Fibroblast of skin of back (primary cell): ENCODE measurements around the gene RALB.
"Not testable (repeated sequence)": the region's sequence is repeated elsewhere in the genome, so short reads cannot be mapped to it uniquely, and the experiment has no call there.

Experiments
- DNase-seq: peaks from one replicate; pipeline ENCODE4 v3.0.0-alpha.2; 2013

The RALB gene

DNA sequence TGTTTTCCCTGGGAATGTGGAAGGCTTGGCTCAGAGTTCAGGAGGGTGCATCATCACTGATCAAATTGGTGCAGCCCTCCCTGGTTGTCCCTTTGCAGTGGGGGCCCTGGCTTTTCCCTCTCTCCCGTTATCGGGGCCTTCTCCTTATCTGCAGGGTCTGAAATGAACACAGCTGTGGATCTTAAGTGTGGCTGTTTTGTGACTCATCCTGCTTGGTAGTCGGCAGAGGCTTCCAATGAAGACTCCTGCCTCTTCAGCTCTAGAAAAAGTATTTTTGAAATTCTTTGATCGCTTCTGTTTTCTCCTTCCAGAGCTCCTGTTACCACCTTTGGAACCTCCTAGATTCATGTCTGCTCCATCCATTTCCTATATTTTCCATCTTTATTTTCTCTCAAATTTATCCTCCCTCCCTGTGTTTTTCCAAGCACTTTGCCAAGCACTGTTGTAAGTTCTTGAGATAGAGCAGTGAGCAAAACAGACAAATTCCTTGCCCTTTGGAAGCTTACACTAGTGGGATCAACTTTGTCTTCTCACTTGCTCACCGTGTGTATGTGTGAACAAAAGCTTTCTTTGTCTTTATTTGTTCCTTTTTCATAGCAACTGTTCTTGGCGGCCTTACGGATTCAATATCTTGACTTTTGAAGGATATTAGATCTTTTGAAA lies 45.7 kb downstream of the RALB start:
- DNase-seq, result peak; percentile 49

DNA sequence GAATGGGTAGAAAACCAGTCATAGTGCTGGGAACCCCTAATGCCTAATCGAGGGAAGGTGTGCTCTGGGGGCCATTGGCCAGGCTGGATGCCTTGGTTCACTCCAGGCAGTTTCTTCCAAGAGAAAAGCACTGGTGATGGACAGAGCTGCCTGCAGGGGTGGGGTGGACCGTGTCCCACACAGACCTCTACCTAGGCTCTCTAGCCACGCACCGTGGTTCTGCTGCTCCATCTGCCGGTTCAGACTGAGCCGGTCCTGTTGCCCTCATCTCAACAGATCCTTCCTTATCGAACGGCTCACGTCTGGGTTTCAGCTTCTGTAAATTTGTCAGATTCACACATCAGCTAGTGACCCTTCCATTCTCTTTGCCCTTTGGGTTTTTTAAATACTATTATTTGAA lies 46.4 kb downstream of the RALB start:
- no peak for DNase-seq

DNA sequence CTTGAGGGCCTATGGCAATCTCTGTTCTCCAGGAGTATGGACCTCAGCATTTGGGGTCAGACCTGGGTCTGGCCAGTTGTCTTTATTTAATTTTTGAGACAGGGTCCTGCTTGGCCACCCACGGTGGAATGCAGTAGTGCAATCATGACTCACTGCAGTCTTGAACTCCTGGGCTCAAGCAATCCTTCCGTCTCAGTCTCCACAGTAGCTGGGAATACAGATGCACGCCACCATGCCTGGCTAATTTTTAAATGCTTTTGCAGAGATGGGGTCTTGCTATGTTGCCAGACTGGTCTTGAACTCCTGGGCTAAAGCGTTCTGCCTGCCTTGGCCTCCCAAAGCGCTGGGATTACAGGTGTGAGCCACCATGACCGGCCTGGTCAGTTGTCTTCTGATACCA lies 46.9 kb downstream of the RALB start:
- DNase-seq, result no peak

DNA sequence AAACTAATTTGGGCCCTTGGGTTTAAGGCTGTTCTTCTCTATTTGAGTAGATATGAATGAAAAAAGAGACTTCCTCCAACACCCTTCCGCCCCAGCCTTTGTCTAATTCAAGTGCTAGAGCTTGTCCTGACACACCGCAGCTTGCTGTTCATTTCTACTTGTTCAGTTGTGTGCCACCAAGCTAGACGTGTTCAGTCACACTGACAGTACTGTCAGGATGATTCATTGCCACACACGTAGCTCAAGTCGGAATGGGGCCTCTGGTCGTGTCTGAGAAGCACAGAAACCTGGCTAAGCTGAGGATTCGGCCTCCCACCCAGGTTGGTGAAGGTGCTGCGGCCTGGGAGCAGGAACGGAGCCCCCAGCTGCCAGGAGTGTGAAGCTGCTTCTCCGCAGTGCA lies 47.7 kb downstream of the RALB start:
- no peak for DNase-seq

- no peak for DNase-seq
Measured at GRCh38 chr2:120301284-120301683, 48.6 kb downstream of the RALB start.

DNA sequence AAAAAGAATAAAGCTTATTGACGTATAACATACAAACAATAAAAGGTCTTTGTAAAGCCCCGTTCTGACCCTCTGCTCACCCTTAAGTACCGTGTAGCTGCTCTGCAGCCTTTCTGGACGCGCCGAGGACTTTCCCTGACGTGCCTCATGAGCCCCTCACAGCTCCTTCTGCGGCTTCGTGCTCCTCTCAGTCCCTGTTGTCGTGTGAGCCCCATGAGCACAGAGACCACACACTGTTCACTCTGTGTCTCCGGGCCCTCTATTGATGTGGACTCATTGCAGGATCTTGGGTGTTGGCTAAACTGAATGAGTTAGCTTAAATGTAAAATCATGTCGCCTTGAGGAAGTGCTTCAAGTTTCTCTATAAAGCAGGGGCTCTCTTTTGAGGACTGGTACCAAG lies 49.6 kb downstream of the RALB start:
- DNase-seq, result no peak

DNA sequence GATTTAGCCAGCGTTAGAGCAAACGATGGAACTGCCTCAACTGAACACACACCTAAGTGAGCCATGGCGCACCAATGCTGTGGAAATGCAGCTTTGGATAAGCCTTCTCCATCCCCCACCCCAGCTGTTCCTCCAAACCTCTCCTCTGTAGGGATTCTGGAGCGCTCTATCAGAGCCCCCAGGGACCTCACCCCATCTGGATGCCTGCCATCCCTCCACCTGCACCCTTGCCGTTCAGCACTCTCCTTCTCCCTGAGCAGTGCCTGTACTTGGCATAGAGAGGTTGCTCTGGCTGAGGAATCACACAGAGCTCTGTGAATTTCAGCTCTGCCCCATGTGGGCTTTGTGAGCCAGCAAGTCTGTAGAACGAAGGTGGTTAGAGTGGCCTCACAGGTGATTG lies 50.5 kb downstream of the RALB start:
- no peak for DNase-seq

DNA sequence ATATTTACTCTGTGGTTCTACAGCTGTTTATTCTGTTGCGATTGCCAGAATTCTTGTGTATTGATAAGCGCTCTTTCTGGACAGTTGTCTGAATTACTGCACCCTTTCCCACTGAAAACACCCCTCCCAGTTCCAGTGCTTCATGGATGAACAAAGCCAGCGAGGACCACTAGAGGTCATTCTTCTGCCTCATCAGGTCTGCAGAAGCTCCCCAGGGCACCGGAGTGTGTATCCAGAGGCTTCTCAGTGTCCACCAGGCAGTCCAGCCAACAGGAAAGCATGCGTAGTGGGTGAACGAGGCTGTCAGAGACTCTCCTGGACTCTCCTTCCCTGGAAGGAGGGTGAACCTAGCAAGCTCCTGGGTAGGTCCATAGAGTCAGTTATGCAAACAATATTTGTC lies 52.6 kb downstream of the RALB start:
- DNase-seq, result peak; percentile 26

DNA sequence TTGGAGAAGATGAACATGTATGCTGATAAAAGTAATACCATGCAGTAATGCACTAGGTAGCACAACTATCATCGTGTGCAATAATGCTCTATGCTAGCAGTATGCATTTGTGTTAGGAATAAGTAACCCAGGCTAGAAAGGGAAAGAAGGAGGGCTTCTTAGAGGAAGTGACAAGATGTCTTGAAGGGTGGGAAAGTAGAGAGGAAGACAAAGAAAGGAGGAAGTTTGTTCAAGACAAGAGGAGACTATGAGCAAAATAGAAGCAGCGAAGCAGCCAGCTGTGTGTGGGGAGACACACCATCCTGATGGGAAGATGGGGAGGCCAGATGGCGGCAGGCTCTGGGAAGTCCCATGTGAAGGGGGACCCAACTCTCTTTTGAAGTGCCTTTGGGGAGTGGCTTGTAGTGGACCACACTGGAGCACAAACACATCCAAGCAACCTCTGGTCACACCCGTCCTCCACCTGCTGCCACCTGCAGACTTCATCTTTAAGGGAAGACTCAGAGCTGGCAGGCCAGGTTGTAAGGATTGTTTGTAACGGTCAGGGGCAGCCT lies 53.4 kb downstream of the RALB start:
- no peak for DNase-seq

GRCh38 chr2:120307482-120307881 lies 54.8 kb downstream of the RALB start:
- DNase-seq, result no peak

- no peak for DNase-seq
Measured at GRCh38 chr2:120308038-120308910, 55.6 kb downstream of the RALB start.

GRCh38 chr2:120310136-120310535 lies 57.5 kb downstream of the RALB start:
- DNase-seq, result no peak

DNA sequence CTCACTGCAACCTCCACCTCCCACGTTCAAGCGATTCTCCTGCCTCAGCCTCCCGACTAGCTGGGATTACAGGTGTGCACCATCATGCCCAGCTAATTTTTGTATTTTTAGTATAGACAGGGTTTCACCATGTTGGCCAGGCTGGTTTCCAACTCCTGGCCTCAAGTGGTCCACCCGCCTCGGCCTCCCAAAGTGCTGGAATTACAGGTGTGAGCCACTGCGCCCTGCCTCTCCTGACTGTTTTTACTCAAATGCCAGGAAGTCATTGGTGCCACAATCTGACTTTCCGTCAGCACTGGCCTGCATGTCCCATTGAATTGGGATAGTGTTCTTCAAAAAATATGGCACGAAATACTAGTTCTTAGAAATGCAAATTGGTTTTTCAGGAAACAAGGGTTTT lies 58.2 kb downstream of the RALB start:
- DNase-seq, result not testable (repeated sequence)

GRCh38 chr2:120312076-120312475 lies 59.4 kb downstream of the RALB start:
- no peak for DNase-seq

GRCh38 chr2:120312860-120313694 lies 60.4 kb downstream of the RALB start:
- DNase-seq, result peak; percentile 71

DNA sequence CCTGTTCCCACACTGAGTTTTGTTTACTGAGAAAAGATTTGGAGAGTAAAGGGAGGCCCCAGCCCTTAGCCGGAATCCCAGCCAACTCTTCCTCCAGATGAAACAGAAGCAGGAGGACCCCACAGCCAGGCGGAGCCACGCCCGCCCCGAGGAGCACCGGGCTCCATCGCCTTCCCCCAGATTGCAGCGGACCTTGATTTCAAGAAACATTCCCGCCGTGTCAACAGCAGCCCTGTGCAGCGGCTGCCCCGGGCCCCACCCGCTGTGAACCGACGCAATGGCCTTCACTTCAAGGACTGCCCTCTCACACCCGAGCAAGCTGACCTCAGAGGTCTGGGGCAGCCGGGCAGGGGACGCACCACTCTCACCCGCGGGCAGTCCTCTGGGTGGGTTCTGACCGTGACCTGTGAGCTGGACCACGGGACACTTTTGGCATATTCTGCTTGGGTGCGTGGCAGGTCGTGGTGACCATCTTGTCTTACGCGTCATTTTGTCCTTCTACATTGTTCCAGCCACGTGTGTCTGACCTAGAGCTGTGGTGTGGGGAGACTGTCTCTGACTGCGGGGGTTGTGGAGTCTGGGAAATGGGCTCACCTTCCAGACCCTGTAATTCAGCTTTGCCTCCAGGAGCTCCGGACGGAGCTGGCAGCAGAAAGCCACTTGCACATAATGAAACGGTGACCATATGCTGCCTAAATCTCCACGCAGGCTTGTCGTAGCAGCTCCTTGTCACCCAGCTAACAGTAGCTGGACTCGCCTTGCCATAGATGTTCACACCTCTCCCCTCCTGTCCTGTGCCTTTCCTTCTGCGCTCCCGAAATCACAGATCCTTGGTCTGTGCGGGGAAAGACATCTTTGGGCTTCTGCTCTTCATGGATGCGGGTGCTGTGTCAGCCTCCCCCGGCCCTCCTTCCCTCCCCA lies 61.3 kb downstream of the RALB start:
- DNase-seq, result no peak

DNA sequence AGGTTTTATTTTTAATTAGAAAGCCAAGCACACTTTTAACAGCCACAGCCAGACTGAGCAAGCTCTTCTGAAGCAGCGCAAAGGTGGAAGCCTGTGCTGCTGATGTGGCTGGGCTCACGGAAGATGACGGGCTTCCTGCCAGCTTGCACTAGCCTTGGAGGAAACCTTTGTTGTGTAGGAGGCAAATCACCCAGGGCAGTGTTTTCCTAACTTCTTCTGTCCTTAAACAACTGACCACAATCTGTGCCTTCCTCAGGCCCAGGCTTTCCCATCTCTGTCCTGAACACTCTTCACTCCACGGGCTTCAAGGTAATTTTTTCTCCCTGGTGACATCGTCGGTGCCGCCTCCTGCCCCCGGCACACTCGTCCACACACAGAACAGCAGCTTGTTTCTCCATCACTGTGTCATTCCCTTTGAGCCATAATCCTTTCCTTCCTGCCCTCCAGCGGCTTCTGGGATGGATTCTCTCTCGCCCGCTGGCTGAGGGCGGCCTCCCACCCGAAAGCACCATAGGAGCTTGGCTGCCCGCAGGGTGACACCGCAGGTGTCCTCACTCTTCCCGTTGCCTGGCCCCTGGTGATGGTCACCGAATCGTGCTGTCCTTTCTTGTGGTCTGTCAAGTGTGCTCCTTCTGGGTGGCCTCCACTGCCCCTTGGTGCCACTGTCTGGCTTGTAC lies 62.2 kb downstream of the RALB start:
- DNase-seq, result no peak

GRCh38 chr2:120315367-120316033 lies 62.8 kb downstream of the RALB start:
- no peak for DNase-seq

DNA sequence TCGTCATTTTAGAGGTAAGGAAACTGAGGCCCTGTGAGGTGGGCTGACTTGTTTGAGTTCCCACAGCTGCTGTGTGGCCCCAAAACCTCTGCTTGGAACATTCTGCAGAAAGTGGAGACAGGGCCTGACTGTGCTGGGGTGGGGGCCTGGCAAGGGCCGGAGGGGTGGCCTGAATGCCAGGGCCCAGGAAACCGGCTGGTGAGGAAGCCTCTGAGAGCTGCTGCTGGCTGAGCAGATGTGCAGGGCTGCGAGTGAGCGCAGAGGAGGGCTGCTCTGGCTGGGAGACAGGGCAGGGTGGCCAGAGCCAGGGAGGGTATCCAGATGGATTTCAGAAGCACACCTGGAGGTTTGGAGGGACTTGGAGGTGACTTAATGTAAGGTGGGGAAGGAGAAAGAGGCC lies 63.4 kb downstream of the RALB start:
- DNase-seq, result no peak

GRCh38 chr2:120316528-120317179 lies 64.0 kb downstream of the RALB start:
- no peak for DNase-seq
